Muscle of arm (tissue), 12 donors: ENCODE data around the gene SIGLEC7. TPM values are rescaled to one million over a fixed set of nuclear protein-coding genes. Genes with fewer than 3 reads are reported as not detected.

Source experiments
- DNase-seq: peaks from one replicate; pipeline ENCODE4 v3.0.0-alpha.2; 2013
- polyA plus RNA-seq, 12 donors: library from polyadenylated mRNA; unstranded; fragments of 120-200 nt; gene quantifications; one replicate each; pipeline ENCODE4 v1.2.1, GENCODE V29; 2013; ENCODE audit not compliant: insufficient read length in 12 of 12

SIGLEC7 gene
- polyA plus RNA-seq, 12 donors = 0.19 to 1.8 (median 0.53) TPM; not detected in 2

DNA sequence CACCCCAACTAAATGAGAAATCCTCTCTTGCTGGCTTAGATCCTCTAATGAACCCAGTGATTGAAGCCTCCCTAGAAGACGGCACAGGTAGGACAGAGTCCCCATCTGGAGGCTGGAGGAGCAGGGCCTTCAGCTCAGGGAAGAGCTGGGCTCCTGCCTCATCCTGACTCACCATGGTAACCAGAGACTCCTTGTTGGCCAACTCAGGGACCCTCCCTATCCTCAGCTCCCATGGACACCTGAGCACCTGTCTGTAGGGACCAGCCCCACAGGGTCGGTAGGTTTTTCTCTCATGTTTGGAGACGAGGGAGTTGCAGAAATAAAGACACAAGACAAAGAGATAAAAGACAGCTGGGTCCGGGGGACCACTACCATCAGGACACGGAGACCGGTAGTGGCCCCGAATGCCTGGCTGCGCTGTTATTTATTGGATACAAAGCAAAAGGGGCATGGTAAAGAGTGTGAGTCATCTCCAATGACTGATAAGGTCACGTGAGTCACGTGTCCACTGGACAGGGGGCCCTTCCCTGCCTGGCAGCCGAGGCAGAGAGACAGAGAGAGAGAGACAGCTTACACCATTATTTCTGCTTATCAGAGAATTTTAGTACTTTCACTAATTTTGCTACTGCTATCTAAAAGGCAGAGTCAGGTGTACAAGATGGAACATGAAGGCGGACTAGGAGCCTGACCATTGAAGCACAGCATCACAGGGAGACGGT is 26.6 kb downstream of the SIGLEC7 start:
- no peak for DNase-seq

DNA sequence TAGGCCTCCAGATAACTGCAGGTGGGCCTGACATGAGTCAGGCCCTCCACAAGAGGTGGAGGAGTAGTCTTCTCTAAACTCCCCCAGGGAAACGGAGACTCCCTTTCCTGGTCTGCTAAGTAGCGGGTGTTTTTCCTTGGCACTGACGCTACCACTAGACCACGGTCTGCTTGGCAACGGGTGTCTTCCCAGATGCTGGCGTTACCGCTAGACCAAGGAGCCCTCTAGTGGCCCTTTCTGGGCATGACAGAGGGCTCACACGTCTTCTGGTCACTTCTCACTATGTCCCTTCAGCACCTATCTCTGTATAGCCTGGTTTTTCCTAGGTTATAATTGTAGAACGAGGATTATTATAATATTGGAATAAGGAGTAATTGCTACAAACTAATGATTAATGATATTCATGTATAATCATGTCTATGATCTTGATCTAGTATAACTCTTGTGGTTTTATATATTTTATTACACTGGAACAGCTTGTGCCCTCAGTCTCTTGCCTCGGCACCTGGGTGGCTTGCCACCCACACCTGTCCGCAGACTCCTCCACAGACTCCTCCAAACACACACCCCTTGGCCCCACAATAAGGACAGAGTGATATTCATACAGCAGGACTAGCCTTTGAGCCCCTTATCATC is 27.3 kb downstream of the SIGLEC7 start:
- peak; percentile 51 for DNase-seq

GRCh38 chr19:51172223-51172622 is 30.1 kb downstream of the SIGLEC7 start:
- no peak for DNase-seq

DNA sequence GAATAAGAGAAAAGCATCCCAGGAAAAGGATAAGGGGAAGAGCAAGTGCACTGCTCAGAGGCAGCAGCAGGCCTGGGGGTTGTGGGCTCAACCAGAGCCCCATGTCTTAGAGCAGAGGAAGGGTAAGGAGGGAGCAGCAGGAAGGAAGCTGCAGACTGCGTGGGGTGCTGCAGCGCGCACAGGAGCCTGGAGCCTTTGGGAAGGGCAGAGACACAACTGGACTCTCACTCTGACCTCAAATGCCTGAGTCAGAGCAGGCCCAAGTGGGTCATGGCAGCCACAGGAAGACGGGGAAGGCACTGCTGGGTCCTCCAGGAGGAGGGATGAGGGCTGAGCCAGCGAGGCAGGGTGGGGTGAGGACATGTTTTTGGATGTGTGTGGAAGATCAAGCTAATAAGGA is 31.6 kb downstream of the SIGLEC7 start:
- no peak for DNase-seq

GRCh38 chr19:51179256-51179655 is 37.2 kb downstream of the SIGLEC7 start:
- DNase-seq = no peak

- DNase-seq = no peak
Observed at GRCh38 chr19:51181377-51181912, 39.3 kb downstream of the SIGLEC7 start.

DNA sequence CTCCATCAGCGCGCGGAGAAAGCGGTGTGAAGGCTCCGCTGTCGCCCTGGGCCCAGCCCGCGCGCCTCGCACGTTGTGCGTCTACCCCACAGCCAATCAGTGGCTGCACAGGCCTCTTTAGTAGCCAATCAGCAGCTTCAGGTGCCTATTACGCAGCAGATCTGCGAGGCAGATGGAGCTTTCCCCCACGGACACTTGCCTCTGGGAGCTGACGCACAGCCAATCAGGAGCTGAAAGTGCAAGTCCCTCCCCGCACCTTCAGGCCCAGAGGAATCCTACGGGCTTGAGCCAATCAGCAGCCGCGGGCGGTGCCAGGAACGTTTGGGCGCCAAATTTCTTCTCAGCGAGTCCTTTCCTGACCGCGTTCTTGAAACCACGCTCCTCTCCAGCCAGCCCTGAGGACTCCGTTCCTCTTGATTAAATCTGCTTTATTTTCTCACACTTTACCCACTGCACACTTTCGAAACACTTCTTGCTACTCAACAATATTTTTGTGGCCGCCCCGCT is 39.9 kb downstream of the SIGLEC7 start:
- DNase-seq = no peak

GRCh38 chr19:51183629-51184028 is 41.5 kb downstream of the SIGLEC7 start:
- DNase-seq = no peak

DNA sequence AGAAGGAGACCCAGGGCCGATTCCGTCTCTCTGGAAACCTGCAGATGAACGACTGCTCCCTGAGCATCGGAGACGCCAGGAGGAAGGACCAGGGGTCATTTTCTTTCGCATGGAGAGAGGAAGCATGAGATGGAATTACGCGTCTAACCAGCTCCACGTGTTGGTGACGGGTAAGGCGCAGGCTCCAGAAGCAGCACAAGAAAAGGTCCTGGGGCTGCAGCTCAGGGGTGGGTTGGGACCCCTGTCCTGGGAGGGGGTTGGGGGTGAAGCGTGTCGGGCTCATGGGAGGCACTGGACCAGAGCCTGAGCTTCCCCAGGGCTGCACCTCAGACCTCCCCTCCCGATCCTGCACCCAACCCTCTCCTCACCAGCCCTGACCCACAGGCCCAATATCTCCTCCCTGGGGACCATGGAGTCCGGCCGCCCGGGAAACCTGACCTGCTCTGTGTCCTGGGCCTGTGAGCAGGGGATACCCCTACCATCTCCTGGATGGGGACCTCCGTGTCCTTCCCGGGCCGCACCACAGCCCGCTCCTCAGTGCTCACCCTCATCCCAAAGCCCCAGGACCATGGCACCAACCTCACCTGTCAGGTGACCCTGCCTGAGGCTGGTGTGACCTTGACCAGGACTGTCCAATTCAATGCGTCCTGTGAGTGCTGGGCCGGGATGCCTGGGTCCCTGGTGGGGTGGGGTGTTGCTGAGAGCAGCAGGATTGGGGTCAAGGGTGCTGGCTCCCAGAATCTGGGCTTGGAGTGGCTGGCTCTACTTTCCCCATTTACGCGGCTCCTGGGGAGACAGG is 43.2 kb downstream of the SIGLEC7 start:
- DNase-seq = no peak

DNA sequence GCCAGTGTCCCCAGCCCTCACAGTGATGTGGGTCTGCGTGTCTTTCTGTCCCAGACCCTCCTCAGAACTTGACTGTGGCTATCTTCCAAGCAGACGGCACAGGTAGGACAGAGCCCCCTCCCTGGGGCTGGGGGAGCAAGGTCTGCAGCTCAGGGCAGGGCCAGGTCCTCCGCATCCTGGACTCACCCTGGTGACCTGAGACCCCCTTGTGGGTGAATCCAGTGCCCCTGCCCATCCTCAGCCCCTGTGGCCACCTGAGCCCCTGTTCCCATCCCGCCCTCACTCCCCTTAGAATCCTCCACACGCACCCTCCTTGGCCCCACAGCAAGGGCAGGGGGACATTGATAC is 43.7 kb downstream of the SIGLEC7 start:
- no peak for DNase-seq

GRCh38 chr19:51186323-51186722 is 44.2 kb downstream of the SIGLEC7 start:
- DNase-seq = no peak

- no peak for DNase-seq
Observed at GRCh38 chr19:51187395-51188226, 45.5 kb downstream of the SIGLEC7 start.

- no peak for DNase-seq
Observed at GRCh38 chr19:51188227-51188559, 46.1 kb downstream of the SIGLEC7 start.

GRCh38 chr19:51192689-51193088 is 50.6 kb downstream of the SIGLEC7 start:
- no peak for DNase-seq

- DNase-seq = no peak
Observed at GRCh38 chr19:51194527-51195315, 52.6 kb downstream of the SIGLEC7 start.

DNA sequence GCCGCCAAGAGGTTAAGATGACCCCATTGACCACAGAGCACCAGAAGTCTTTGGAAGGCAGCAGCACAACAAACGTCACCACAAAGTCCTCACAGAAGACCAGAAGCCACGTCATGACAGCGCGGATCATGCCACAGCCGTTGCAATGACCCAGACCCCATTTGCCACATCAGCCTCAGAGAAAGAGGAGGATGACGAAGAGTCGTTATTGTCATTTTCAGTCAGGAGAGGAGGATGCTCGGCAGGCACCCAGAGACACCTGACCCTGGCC is 53.1 kb downstream of the SIGLEC7 start:
- no peak for DNase-seq

- DNase-seq = no peak
Observed at GRCh38 chr19:51195616-51196015, 53.5 kb downstream of the SIGLEC7 start.

- DNase-seq = no peak
Observed at GRCh38 chr19:51196181-51196580, 54.1 kb downstream of the SIGLEC7 start.

GRCh38 chr19:51198641-51199040 is 56.5 kb downstream of the SIGLEC7 start:
- DNase-seq = no peak

DNA sequence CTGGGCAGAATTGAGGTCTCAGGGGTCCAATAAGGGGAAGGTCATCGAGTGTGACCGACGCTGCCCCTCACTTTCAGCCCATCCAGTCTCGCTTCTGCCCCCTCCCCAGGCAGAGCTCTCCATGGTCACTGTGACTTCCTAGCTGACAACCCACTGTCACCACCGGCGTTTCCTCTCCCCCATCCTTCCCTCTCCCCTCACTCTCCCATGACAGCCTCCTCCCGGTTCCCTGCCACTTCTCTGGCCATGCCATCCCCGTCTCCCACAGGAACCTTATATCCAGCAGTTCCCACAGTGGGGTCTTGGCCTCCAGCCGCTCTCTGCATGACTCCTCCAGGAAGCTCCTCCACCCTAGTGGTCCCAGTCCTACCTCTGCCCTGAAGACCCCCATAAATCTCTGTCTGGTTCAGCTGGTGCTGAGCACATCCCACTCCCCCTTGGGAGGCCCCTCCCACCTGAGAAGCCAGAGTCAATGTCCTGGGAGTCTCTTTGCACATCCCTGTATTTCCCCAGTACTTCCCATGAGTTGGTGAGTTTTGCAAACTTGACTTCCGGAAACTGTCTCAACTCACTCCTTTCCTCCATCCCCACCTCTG is 58.1 kb downstream of the SIGLEC7 start:
- no peak for DNase-seq

DNA sequence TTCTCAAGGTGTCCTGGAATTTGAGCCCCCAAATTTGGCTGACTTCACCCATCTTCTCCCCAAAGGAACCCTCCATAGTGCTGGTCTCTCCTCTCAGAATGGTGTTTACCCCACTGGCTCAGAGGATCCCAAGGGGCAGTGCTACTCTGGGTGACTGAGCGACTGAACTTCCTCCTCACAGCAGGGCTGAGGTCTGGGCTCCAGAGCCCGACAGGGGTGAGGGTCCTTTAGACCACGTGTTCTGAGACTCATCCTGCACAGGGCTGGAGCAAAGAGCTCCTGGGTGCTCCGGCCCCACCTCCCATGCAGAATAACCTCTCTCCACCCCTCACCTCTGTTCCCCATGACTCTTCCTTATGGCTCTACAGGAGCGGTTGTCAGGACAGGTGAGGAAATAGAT is 59.6 kb downstream of the SIGLEC7 start:
- no peak for DNase-seq
